Nucleus accumbens (tissue), 56 donors: ENCODE results near the gene SANBR.
"Not testable (repeated sequence)": the region's sequence is repeated elsewhere in the genome, so short reads cannot be mapped to it uniquely, and the experiment has no call there.

Experiments
- DNase-seq, 56 donors: peaks; one replicate each; lab custom pipeline; 2025; lab: John Stamatoyannopoulos, UW

SANBR gene

DNA sequence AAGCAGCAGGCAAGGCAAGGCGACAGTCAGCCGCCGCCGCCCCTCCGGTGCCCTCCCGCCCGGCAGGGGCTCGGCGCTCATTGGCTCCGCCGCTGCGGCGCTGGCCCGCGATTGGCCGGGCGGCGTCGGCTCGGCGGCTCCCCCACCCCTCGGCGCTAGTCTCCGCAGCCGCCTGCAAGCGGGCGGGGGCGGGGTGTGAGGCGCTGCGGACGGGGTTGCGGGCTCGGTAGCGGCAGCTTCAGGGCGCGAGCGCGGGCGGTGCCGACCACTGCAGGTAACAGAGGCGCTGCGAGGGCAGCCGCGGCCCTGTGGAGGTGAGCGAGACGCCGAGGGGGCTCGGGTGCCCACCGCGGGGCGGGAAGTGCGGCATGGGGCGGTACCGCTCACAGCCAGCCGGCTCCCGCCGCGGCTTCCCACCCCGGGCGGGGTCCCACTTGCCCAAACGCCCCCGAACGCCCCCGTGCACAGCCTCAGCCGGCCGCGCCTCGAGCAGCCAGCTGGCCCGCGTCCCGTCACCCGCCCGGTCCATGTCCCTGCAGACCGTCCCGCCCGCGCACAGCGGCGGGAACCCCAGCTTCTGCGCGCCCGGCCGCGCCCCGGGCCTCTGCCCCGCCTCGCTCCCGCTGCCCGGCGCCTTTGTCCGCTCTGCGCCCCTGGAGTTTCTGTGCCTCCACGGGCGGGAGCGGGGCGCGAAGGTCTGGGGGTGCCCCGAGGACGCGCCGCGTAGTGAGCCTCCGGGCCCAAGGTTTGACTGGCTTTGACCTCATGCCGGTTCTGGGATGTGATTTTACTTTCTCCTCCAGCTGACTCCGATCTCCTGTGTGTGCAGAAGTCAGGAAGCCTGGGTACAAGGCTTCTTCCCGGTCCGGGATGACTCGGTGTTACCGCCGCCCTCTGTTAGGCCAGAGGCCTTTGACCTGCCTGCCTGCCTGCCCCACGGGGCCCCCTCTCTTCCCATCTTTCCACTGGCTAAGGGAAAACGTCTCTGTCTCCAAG, at the start of gene SANBR:
Gene SANBR (plus strand): TSS at position 158 of the 996 bp plus-strand sequence. CDS start 4,480 bp downstream, outside the sequence.
- DNase-seq: peak; percentile 50 to 95 (median 82)

DNA sequence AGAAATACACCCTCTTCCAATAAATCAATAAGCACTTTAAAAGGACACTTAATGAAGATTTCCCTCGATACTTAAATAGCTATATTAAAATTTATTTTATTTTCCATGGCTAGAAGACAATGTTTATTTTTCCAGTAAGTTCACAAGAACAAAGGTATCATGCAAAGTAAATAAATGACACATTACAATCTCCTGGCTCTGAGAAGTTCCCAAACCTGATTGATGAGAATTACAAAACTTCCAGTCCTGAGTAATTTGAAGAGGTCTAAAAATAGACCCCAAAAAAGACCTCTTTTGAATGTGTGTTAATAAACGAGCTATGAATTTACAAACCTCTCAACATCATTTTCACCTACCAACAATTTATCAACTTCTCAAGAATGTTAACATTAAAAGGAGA, 49.7 kb upstream of the SANBR start:
- no peak for DNase-seq

DNA sequence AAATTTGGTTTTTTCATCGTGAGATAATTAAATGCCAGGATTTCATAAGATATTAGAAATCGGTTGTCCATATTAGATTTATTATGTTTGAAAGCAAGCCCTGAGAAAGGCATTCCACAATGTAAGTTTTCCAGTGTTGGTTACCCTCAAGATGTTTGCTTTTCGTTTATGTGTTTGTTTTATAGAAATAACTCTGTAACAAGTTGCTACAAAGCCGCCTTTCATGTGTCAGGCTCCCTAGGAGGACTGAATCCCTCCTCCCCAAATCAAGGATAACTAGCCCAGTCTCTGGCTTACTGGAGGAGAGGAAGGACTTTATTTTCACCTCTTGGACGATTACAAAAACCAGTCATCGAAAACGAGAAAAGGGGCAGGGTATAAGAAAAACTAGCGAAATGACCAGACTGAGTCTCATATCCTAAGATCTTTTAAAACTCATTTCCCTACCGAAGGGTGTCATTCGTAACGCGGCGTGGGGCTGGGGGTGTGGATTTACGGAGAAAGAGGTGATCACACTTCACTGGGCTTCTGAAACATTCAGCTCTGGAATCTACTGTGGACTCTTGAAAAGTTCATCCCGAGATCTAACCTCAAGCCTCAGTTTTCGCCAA, 49.2 kb upstream of the SANBR start:
- no peak for DNase-seq

DNA sequence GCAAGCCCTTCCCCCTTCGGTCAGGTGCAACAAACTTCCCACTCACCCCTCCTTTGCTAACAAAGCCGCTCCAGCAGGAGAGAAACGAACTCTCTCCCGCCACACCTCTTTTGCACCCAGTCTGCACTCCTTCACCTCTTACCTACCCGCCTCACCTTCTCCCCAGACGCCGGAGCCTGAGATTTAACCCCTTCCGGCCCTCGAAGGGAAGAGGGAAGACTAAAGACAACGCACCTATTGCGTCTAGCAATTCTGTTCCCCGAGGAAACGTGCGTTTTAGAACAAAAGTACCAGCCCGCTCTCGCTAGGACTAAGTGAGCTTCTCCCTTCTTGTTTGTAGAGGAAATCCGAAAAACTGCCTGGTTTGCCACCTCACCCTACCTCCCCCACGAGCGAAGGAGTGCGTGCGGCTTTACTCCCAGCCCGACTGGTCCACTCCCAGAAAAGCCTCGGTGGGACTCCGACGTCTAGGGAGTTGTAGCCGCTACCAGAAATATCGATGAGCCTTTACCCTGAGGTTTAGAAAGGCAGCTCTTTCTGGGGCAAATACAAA, 48.6 kb upstream of the SANBR start:
- peak in 55 of 56 donors; percentile 27 to 96 (median 84) for DNase-seq

DNA sequence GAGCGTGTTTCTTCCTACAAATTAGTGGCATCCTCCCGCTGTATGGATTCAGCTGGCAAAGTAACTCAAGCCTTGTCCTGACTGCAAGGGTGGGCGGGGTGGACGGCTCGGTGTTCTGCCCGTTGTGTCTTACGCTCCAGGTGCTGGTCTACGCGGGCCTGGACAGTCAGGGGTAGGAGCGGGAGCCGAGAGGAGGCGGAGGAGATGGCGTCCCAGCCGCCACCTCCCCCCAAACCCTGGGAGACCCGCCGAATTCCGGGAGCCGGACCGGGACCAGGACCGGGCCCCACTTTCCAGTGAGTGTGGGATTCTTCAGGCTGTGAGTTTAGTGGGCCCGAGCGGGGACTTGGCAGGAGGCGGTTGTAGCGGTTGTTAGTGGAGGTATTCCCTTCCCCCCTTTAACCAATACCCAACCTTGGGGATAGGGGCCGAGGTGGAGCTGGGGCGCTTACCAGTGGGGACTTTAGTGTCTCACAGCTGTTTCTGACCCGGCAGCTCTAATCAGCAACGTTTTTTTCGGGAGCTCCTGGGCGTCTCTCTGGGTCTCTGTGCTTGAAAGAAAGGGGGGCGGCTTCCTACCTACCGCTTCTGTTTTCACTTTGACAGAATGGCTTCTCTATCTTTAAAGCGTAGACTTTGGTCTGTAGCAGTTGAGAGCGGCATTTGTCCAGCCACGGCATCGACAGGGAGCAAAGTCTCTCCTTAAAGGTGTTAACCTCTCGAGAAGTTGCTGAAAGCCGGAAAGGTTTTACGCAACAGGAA, 47.9 kb upstream of the SANBR start, which contains the start of the genes PEX13 and PUS10:
Gene PEX13 (plus strand): TSS at position 165 of the 762 bp plus-strand sequence. CDS start 40 bp downstream, at position 205.
Gene PUS10 (minus strand): TSS at position 700 of the 762 bp plus-strand sequence. CDS start 6,365 bp downstream, outside the sequence.
- peak; percentile 27 to 96 (median 84) for DNase-seq

DNA sequence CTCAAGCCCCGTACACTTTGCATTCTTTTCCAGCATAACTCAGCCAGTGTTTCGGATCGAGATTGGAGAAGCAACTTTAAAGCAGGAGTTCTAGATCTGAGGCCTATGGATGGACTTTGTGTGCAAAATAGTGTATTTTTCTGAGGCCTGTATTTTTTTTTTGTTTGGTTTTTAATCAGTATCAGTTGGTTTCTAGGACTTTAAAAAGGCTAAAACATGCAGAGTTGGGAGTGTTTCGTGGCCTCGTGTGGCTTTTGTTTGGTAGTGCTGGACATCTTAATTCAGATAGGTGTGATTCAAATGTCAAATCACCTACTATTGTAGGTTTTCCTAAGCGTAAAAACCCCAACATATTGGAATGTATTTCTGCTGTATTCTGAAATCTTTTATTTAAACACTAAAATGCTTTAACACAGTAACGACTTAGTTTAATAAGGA, 47.3 kb upstream of the SANBR start:
- DNase-seq: no peak

DNA sequence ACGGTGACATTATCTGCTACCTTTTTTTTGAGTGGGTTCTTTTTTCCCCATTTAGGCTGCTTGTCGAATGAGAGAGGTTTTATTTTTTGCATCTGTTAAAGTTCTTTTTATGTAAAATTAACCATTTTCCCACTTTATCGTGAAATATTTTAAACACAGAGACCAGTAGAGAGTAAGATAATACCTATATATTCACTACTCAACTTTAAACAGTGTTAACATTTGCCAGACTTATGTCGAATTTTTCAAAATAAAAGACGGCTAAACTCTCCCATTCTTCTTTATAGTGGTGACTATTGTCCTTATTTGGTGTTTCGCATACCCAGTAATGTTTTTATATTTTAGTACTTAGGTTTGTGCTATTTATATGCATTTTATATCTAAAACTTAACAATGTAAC, 46.9 kb upstream of the SANBR start:
- DNase-seq: no peak

DNA sequence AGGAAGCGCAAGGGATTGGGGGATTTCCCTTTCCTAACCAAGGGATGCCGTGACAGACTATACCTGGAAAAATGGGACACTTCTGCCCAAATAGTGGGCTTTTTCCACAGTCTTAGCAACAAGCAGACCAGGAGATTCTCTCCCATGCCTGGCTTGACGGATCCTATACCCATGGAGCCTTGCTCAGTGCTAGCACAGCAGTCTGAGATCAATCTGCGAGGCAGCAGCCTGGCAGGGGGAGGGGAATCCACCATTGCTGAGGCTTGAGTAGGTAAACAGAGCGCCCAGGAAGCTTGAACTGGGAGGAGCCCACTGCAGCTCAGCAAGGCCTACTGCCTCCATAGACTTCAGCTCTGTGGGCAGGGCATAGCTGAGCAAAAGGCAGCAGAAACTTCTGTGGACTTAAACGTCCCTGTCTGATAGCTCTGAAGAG, 44.4 kb upstream of the SANBR start:
- DNase-seq: no peak

DNA sequence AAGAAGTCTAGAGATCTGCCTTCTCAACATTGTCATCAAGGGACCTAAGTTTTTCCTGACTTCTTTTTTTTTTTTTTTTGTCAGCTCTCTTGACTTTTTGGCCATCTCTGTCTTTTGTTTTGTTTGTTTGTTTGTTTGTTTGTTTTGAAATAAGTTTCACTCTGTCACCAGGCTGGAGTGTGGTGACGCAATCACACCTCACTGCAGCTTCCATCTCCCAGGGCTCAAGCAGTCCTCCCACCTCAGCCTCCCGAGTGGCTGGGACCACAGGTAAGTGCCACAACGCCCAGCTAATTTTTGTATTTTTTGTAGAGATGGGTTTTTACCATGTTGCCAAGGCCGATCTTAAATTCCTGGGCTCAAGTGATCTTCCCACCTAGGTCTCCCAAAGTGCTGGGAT, 42.0 kb upstream of the SANBR start:
- no peak for DNase-seq

DNA sequence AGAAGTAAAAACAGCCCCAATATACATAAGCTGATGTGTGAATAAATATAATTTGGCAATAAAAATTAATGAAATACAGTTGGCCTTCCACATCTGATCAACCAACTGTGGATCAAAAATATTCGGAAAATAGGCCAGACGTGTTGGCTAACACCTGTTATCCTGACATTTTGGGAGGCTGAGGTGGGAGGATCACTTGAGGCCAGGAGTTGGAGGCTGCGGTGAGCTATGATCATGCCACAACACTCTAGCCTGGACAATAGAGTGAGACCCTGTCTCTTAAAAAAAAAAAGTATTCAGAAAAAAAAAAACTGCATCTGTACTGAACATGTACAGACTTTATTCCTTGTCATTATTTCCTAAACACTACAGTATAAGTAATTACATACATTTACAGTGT, 36.1 kb upstream of the SANBR start:
- DNase-seq: no peak

DNA sequence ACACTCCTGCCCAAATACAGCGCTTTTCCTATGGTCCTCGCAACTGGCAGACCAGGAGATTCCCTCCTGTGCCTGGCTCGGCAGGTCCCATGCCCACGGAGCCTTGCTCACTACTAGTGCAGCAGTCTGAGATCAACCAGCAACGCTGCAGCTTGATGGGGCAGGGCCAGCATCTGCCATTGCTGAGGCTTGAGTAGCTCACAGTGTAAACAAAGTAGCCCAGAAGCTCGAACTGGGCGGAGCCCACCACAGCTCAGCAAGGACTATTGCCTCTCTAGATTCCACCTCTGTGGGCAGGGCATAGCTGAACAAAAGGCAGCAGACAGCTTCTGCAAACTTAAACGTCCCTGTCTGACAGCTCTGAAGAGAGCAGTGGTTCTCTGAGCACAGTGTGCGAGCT, 31.1 kb upstream of the SANBR start:
- DNase-seq: not testable (repeated sequence)

DNA sequence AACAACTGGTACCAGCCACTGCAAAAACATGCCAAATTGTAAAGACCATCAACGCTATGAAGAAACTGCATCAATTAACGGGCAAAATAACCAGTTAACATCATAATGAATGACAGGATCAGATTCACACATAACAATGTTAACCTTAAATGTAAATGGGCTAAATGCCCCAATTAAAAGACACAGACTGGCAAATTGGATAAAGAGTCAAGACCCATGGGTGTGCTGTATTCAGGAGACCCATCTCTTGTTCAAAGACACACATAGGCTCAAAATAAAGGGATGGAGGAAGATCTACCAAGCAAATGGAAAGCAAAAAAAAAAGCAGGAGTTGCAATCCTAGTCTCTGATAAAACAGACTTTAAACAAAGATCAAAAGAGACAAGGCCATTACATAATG, 29.0 kb upstream of the SANBR start:
- not testable (repeated sequence) for DNase-seq

DNA sequence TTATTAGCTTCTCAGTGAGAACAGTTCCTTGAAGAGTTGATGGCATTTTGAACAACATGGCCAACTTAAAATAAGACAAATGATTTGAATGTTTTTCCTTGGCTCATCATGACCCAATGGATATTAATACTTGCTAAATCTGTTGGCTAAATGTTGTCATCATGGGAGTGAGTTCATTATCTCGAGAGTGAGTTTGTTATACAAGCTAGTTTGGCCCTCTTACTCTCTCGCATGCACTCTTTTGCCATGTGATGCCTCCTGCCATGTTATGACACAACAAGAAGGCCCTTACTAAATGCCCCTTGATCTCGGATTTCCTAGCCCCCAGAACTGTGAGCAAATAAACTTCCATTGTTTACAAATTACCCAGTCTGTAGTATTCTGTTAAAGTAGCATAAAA, 22.9 kb upstream of the SANBR start:
- DNase-seq: no peak

DNA sequence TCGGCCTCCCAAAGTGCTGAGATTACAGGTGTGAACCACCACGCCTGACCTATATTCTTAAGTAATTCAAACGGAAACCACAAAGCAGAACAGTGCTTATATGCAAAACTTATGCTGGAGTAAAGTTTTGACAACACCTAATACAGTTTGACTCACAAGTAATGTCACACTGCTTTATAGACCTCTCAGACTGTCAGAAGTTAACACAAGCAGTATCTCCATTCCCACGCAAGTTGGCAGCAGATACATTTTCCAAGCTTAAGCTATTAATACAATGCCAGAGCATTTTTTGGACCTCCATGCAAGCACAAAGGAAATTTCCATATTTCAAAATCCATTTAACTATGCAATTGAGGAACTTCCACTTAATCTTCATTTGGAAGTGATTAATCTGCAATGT, 21.0 kb upstream of the SANBR start:
- DNase-seq: peak in 7 of 56 donors; percentile 3 to 32 (median 5)

DNA sequence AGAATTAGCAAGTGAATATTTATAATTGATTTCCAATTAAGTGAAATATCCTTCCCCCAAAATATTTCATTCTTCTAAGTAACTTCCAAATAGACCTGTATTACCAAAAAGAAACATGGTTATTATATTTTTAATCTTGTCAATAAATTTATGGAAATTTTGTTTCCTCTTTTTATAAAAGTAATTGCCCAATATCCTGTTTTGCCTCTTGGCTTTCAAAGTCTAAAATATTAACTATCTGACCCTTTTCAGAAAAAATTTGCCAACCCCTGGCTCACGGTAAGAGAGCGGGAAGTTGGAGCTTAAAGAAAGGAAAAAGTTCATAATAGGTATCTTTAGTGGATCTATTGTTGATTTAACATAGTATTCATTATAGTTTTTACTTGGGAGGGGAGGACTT, 20.4 kb upstream of the SANBR start:
- no peak for DNase-seq

DNA sequence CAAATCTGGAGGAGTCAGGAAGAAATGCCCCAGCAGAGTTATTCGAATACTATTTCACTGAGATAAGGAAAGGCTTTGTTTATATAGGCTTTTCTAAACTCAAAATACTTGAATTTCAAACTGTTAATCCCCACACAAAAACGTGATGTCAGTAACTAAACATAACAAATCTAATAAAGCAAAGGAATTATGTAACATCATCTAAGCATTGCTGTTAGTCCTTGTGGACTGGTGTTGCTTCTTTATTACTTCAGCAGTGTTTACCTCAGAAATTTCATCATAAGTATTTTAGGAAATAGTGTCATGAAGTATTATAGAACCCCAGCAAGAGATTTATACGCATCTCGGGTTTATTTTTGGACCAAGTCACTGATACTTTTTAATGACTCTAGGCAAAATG, 19.7 kb upstream of the SANBR start:
- no peak for DNase-seq

DNA sequence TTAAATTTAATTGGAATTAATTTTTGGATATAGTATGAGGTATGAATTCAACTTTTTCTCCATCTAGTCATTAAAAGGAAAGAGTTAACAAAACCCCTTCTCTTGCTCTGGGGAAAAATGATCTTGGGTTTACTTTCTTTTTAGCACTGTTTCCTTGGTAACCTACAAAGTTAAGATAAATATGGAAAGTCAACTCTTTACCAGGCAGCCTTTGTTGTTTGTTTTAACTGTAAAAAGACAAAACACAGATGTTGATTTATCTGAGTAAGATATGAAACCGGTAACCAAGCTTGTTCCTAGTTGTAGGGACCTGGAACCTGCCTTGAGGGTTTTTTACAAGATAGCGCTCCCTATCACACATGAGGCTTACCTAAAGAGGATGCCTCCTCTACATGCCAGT, 10.1 kb upstream of the SANBR start:
- no peak for DNase-seq

DNA sequence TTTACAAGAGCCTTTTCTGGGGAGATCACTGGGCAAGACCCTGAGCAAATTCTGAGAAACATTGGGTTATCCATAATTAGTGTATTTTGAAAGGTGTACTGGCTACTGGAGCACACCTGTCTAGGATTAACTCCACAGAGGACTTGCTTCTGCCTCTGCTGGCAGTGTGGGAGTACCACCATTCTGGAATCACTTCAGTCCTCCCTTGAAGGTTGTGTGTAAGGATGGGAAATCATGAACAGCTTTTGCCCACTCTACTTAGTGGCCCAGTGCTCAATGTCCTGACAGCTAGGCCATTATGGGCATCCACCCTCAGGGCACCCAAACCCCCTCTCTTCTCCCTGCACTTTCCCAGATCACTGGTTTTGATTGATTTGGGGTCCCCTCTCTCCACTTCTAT, 8.1 kb upstream of the SANBR start:
- DNase-seq: no peak

DNA sequence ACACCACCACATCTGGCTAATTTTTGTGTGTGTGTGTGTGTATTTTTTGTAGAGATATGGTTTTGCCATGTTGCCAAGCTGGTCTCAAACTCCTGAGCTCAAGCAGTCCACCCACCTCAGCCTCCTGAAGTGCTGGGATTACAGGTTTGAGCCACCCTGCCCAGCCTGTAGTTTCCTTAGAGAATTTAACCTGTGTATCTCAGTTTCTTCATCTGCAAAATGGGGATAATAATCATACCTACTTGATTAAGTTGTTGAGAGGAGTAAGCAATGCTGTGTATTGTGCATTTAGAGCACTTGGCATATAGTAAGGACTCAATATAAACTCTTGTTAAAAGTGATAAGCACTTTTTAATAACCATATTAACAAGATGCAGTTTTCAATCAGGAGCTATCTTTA, 6.3 kb upstream of the SANBR start:
- DNase-seq: no peak

DNA sequence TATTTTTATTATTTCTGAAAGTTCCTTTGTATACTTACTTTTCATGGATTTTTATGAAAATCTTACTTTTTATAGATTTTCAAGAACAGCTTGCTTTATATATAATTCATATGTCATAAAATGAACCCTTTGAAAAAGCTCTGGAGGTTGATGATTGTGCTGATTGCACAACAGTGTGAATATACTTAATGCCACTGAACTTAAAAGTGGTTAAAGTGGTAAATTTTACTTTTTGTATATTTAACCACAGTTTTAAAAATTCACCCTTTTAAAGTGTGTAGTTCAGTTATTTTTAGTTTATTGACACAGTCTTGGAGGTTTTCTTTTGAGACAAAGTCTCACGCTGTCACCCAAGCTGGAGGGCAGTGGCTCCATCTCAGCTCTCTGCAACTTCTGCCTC, 8.4 kb downstream of the SANBR start:
- DNase-seq: no peak
